Nephron (organoid): ENCODE results near the gene FTO.

Experiments used
- H3K27ac Mint-ChIP-seq, 3 experiments: 2 replicates each; pipeline ENCODE4 v1.8.0; 2020; ENCODE audit warnings: mixed read lengths in 3 of 3, mild to moderate bottlenecking in 2 of 3, moderate library complexity in 1 of 3
- H3K27me3 Mint-ChIP-seq: 2 replicates; pipeline ENCODE4 v1.8.0; 2021; ENCODE audit warnings: low read depth, mild to moderate bottlenecking, moderate library complexity, mixed read lengths
- H3K36me3 Mint-ChIP-seq: 2 replicates; pipeline ENCODE4 v1.8.0; 2020; ENCODE audit warnings: low read depth, mixed read lengths
- H3K4me1 Mint-ChIP-seq: 2 replicates; pipeline ENCODE4 v1.8.0; 2020; ENCODE audit warnings: mixed read lengths
- H3K4me3 Mint-ChIP-seq, 3 experiments: 2 replicates each; pipeline ENCODE4 v1.8.0; 2020; ENCODE audit warnings: mild to moderate bottlenecking in 3 of 3, mixed read lengths in 3 of 3, moderate library complexity in 2 of 3
- H3K9me3 Mint-ChIP-seq: 2 replicates; pipeline ENCODE4 v1.8.0; 2020; ENCODE audit warnings: mixed read lengths
- CTCF ChIP-seq, 3 experiments: fragments of 200-600 bp; sonication (generic); IDR thresholded peaks; one replicate each; pipeline ENCODE4 v1.5.0; 2021; ENCODE audit warnings: antibody characterized with exemption in 3 of 3; ENCODE audit not compliant: unreplicated experiment in 3 of 3

FTO gene

DNA sequence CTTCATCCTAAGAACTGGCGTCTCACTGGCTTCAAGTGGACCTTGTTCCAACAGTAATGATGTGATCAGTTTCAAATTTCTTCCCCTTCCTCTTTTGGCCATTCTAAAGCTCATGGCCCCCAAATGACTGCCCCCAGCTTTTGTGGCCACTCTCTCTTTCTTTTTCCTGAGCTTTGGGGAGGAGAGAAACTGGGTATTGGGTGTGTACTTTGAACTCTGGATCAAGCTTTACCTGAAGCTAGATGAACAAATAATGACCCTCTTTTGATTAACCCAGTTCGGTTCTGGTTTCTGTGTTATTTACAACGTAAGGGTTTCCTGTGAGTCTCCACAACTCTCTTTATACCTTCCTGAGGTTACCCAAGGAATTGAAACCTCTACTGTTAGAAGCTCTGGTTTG lies 132.7 kb downstream of the FTO start:
- no peak for TF ChIP-seq CTCF (IDR thresholded peaks at IDR 0.05; ENCODE audit: unreplicated experiment in 3 of 3)

DNA sequence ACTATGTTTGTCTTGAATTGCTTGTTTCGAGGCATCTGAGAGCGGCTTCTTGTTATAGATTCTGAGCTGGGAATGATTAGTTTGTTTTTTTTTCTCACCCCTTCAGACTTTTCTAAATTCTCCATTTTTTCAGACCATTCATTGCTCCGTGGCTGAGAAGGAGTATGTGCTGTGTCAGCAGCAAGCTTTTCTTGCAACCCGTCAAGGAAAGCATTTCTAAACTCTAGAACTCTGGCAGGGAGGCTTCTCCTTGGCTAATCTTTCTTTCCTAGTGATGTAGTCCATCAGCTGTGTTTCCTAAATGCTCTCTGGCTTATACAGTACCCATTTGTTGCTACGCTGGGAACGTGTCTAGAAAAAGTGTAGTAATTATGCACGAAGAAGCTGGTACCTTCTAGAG lies 133.5 kb downstream of the FTO start:
- peaks cover 5% of the 10 kb centered on the region for H3K4me1 Mint-ChIP-seq
- peaks cover 31% of the 10 kb centered on the region for H3K36me3 Mint-ChIP-seq
- no peak for TF ChIP-seq CTCF (IDR thresholded peaks at IDR 0.05; ENCODE audit: unreplicated experiment in 3 of 3)
- H3K27ac Mint-ChIP-seq = peak overlapping the region in 1 of 3 experiments; percentile 28
- no peaks in the 10 kb centered on the region for H3K27me3 Mint-ChIP-seq
- peaks cover 4% of the 10 kb centered on the region for H3K9me3 Mint-ChIP-seq
- H3K4me3 Mint-ChIP-seq = no peak overlapping the region

More for the DNA sequence above, 132.7 kb downstream of the FTO start:
- H3K9me3 Mint-ChIP-seq = peaks cover 5% of the 10 kb centered on the region
- peaks cover 2% of the 10 kb centered on the region for H3K4me1 Mint-ChIP-seq
- peak overlapping the region in 1 of 3 experiments; percentile 28 for H3K27ac Mint-ChIP-seq
- no peak overlapping the region for H3K4me3 Mint-ChIP-seq
- peaks cover 36% of the 10 kb centered on the region for H3K36me3 Mint-ChIP-seq
- H3K27me3 Mint-ChIP-seq = no peaks in the 10 kb centered on the region

- Mint-ChIP-seq H3K4me1 (peaks cover 5% of the 10 kb centered on the region), H3K4me3 (no peak overlapping the region), H3K27me3 (no peaks in the 10 kb centered on the region), H3K9me3 (no peaks in the 10 kb centered on the region), H3K36me3 (peaks cover 17% of the 10 kb centered on the region), H3K27ac (no peak overlapping the region)
- no peak for TF ChIP-seq CTCF (IDR thresholded peaks at IDR 0.05; ENCODE audit: unreplicated experiment in 3 of 3)
These were observed 135.2 kb downstream of the FTO start for GRCh38 chr16:53839150-53839549.

DNA sequence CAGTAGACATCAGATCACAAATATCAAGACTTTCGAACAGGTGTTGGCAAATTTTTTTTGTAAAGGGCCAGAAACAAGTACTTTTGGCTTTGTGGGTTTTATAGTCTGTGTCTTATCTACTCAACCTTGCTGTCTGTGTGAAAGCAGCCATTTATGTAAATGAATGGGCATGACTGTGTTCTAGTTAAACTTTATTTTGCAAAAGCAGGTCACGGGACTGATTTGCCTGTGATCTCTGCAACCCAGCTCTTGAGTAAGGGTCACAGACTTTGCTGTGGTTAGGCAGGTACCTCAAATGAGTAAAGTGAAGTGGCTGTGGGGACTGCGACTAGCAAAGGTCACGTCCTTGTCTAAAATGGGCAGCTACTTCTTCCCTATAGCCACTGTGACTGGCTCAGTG lies 136.5 kb downstream of the FTO start:
- Mint-ChIP-seq H3K9me3 (no peaks in the 10 kb centered on the region), H3K4me3 (no peak overlapping the region), H3K27ac (peak overlapping the region in 1 of 3 experiments; percentile 72), H3K27me3 (no peaks in the 10 kb centered on the region), H3K36me3 (peaks cover 17% of the 10 kb centered on the region), H3K4me1 (peaks cover 13% of the 10 kb centered on the region)
- no peak for TF ChIP-seq CTCF (IDR thresholded peaks at IDR 0.05; ENCODE audit: unreplicated experiment in 3 of 3)

- Mint-ChIP-seq H3K36me3 (peaks cover 9% of the 10 kb centered on the region), H3K4me3 (no peak overlapping the region), H3K27me3 (no peaks in the 10 kb centered on the region), H3K27ac (peak overlapping the region in 2 of 3 experiments; percentile 12 to 72), H3K4me1 (peaks cover 21% of the 10 kb centered on the region), H3K9me3 (no peaks in the 10 kb centered on the region)
- no peak for TF ChIP-seq CTCF (IDR thresholded peaks at IDR 0.05; ENCODE audit: unreplicated experiment in 3 of 3)
These were observed 137.9 kb downstream of the FTO start for GRCh38 chr16:53841884-53842283.

- H3K9me3 Mint-ChIP-seq = no peaks in the 10 kb centered on the region
- H3K27ac Mint-ChIP-seq = no peak overlapping the region
- no peak overlapping the region for H3K4me3 Mint-ChIP-seq
- TF ChIP-seq CTCF (IDR thresholded peaks at IDR 0.05; ENCODE audit: unreplicated experiment in 3 of 3) = no peak
- peaks cover 24% of the 10 kb centered on the region for H3K4me1 Mint-ChIP-seq
- H3K36me3 Mint-ChIP-seq = peaks cover 9% of the 10 kb centered on the region
- no peaks in the 10 kb centered on the region for H3K27me3 Mint-ChIP-seq
These were observed 139.1 kb downstream of the FTO start for GRCh38 chr16:53843084-53843483.
